ENCODE measurements around the gene DCLRE1C. TPM values are rescaled to one million over a fixed set of nuclear protein-coding genes. Genes with fewer than 3 reads are reported as not detected.
A peak's percentile ranks its signal among the peaks of the same experiment; 100 is the strongest.
"Not testable (repeated sequence)": the region's sequence is repeated elsewhere in the genome, so short reads cannot be mapped to it uniquely, and the experiment has no call there.

DCLRE1C gene
- 10 to 100 TPM; 47.1 to 47.7 TPM for total RNA-seq

DNA sequence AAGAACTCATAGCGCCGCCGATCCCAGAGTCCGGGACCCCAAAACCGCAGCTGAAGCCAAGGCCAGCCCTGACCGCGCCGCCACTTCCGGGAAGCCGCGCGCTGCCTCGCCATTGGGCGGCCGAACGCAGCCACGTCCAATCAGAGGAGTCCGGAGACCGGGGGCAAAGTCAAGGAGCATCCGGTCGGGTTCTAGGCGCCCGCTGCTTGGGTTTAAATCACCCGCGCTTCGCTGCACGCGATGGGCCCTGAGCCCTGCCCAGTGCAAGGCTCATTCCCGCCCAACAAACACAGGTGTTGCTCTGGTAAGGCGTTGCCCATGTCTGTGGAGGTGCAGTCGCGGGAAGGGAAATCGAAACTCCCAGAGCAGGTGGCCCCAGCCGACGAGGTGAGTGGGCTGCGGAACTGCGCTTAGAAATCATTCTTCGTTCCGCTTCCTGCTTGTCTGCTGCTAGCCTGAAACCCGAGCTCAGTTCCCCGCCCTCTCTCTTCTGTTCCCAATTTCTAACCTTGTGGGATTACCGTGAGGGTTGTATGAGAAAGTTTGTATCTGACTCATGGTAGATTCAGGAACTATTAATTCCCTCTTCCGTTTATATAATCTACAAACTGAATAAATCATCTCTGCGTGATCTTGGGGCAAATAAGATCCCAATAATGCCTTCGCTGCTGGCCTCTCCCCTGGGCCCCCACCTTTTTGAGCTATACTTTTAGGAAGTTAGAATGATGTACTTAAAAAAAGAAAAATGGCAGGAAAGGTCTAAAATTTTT is at the start of gene DCLRE1C:
TSS of gene DCLRE1C (minus strand) at position 96 of the 770 bp plus-strand sequence. CDS start at position 10, 86 bp downstream.
- Mint-ChIP-seq H3K27me3 (no peaks in the 10 kb centered on the region), H3K9me3 (no peaks in the 10 kb centered on the region), H3K4me3 (peak within 1 kb of the TSS; percentile 89), H3K36me3 (peaks cover 23% of the 10 kb centered on the region), H3K27ac (peak within 1 kb of the TSS; percentile 89), H3K4me1 (peaks cover 49% of the 10 kb centered on the region)
- POLR2A ChIA-PET = interaction anchor here (0.5 to 3.2 kb wide), 10 partner anchors 8 to 242 kb away, joined by 3 to 26 read pairs (median 5); partner anchors contain the start of genes CDNF, HSPA14, MSANTD7 and SUV39H2
- ATAC-seq (ENCODE audit: low read depth) (peak; percentile 95), DNase-seq (peak; percentile 93)

DNA sequence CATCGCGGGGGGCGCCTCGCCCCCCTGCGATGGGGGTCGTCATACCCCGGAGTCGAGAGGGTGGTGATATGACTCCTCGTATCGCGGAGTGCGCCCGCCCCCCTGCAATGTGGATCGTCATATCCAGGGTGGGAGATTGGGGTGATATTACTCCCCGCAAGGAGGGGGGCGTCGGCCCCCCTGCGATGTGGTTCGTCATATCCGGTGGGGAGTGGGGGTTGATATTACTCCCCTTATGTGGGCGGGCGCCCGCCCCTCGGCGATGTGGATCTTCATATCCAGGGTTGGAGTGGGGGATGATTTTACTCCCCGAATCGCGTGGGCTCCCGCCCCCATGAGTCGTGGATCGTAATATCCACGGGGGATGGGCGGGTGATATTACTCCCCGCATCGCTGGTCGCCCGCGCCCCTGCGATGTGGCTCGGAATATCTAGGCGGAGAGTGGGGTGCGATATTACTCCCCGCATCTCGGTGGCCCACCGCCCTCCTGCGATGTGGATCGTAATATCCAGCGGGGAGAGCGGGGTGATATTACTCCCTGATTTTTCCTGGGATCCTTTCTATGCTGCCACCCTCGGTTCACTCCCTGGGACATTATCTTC is 42.2 kb upstream of the DCLRE1C start:
- H3K27ac Mint-ChIP-seq = no peak overlapping the region

DNA sequence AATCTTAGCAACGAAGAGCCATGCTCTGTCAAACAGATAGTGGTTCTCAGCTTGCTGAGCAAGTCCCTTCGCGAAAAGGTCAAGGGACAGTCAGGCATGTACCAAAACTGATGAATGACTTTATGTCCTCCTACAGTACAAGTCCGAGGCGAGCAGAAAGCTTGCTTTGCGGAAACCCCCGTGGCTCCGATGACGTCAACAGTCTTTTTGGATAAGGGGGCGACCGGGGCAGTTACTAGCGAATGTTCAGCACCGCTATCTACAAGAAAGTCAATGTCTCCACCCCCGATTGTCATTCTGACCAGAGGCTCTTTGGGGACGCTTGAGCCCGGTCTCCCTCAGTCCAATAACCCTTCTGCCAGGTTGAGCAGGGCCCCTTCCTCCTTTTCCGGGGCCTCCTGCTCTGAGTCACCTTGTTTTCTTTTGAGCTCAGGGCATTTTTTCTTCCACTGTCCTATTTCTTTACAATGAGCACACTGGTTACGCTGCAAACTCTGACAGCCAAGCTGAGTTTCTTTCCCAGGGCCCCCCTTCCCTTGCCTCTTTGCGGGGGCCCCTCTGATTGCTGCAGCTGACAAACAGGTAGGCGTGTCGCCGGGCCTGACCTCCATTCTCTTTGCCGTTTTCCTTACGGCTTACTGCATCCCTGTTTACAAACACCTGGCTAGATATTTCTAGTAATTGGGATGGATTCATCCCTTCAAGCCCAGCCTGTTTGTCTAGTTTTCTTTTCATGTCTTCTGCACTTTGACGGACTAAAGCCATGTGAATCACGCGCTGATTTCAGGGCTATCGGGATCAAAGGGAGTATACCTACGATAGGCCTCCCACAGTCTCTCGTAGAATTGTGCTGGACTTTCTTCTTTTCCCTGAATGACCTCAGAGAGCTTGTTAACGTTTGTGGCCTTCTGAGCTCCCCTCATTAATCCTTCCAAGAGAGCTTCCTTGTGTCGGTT is 39.9 kb upstream of the DCLRE1C start:
- H3K27ac Mint-ChIP-seq; H3K27me3 Mint-ChIP-seq; H3K4me1 Mint-ChIP-seq; ATAC-seq (ENCODE audit: low read depth); H3K9me3 Mint-ChIP-seq; H3K4me3 Mint-ChIP-seq; POLR2A ChIA-PET; DNase-seq; H3K36me3 Mint-ChIP-seq: not testable (repeated sequence)

More for the DNA sequence above, 42.2 kb upstream of the DCLRE1C start:
- H3K36me3 Mint-ChIP-seq = no peaks in the 10 kb centered on the region
- ATAC-seq (ENCODE audit: low read depth) (no peak), DNase-seq (no peak)
- peaks cover 3% of the 10 kb centered on the region for H3K4me1 Mint-ChIP-seq
- POLR2A ChIA-PET = no interaction called here
- no peak overlapping the region for H3K4me3 Mint-ChIP-seq
- H3K9me3 Mint-ChIP-seq = no peaks in the 10 kb centered on the region
- H3K27me3 Mint-ChIP-seq = peaks cover 2% of the 10 kb centered on the region

DNA sequence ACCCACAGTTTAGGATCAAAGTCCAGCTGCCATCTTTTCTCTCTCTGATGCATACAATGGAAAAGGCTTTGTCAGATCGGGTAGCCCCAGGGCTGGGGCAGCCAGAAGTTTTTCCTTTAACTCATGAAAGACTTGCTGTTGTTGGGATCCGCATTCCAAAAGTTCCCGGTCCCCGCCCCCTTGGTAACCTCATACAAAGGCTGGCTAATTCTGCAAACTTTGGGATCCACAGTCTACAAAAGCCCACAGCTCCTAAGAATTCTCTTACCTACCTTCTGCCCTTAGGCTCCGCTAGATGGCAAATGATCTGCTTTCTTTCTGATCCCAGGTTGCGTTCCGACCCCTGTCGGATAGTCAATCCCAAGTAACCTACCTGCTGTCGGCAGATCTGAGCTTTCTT is 38.4 kb upstream of the DCLRE1C start:
- H3K27ac Mint-ChIP-seq; H3K4me3 Mint-ChIP-seq; H3K9me3 Mint-ChIP-seq; ATAC-seq (ENCODE audit: low read depth); DNase-seq; H3K4me1 Mint-ChIP-seq; POLR2A ChIA-PET; H3K27me3 Mint-ChIP-seq; H3K36me3 Mint-ChIP-seq: not testable (repeated sequence)

DNA sequence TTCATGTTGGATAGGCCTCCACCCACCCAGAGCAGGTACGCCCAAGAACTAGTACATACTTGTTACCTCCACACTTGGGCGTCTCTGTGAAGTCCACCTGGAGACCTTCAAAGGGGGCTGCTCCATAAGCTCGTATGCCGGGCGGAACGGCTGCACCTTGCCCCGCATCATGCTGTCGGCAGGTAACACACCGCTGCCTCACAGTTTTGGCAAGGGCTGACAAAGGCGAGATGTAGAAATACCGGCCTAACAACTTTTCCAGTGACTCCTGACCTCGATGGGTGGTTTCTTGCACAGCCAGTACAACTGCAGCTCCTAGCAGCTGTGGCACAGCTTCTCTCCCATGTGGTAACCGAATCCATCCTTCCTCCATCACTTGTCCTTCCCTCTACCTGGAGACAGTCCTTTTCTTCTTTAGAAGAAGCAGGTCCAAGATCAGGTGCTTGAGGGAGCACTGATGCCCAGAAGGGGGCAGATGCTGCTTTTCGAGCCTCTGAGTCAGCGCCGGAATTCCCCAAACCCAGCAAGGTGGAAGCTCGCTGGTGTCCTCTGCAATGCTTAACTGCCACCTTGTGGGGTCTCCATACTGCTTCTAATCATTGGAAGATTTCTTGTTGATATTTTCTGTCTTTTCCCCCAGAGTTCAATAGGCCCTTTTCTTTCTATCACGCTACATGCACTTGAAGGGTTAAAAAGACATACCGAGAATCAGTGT is 37.3 kb upstream of the DCLRE1C start:
- H3K4me1 Mint-ChIP-seq; DNase-seq; H3K36me3 Mint-ChIP-seq; H3K27me3 Mint-ChIP-seq; POLR2A ChIA-PET; H3K9me3 Mint-ChIP-seq; ATAC-seq (ENCODE audit: low read depth); H3K4me3 Mint-ChIP-seq; H3K27ac Mint-ChIP-seq: not testable (repeated sequence)

DNA sequence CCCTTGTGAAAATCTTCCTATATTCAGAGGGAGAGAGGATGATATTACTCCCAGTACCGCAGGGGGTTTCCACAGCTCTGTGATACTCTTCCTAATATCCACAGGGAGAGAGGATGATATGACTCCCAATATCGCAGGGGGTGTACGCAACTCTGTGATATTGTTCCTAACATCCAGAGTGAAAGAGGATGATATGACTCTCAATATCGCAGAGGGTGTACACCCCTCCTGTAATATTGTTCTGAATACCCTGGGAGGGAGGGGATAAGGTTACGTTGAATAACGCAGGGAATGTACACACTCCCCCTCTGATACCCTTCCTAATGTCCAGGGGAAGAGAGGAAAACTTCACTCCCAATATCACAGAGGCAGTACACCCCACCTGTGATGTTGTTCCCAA is 35.7 kb upstream of the DCLRE1C start:
- H3K27ac Mint-ChIP-seq; DNase-seq; H3K27me3 Mint-ChIP-seq; H3K36me3 Mint-ChIP-seq; POLR2A ChIA-PET; ATAC-seq (ENCODE audit: low read depth); H3K4me1 Mint-ChIP-seq; H3K9me3 Mint-ChIP-seq; H3K4me3 Mint-ChIP-seq: not testable (repeated sequence)

DNA sequence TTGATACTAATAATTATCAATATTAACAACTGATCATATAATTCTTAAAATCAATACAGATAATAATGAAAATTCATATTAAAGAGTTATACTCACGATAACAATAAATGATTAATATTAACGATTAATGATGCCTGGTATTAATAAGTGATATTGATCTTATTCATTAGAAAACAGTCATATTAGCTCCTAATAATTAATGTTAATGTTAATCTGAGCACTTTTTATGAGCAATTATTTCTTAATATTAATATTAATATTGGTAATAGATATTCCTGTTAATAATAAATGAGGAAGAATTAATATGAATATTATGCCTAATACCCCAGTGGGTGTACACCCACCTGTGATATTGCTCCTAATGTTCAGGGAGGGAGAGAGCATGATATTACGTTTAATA is 28.8 kb upstream of the DCLRE1C start:
- DNase-seq (no peak), ATAC-seq (ENCODE audit: low read depth) (no peak)
- Mint-ChIP-seq H3K36me3 (no peaks in the 10 kb centered on the region), H3K4me1 (no peaks in the 10 kb centered on the region), H3K9me3 (no peaks in the 10 kb centered on the region), H3K4me3 (no peak overlapping the region), H3K27me3 (no peaks in the 10 kb centered on the region), H3K27ac (no peak overlapping the region)
- POLR2A ChIA-PET = no interaction called here

DNA sequence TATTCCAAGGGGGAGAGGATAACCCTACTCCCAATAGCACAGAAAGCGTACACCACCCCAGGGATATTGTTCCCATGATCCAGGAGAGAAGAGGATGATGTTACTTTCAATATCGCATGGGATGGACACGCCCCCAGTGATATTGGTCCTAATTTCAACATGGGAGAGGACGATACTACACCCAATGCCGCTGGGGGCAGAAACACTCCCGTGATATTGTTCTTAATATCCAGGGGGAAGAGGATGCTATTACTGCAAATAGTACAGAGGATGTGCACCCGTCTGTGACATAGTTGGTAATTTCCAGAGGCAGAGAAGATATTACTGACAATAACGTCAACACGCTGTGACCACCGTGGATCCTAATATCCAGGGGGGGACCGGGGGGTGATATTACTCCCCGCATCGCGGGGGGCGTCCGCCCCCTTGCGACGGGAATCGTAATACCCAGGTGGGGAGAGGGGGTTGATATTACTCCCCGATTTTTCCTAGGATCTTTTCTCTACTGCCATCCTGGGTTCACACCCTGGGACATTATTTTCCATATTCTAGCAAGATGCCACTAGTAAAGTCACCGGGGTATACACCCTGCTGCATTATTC is 21.9 kb upstream of the DCLRE1C start:
- ATAC-seq (ENCODE audit: low read depth) (no peak), DNase-seq (no peak)
- Mint-ChIP-seq H3K4me1 (peaks cover 8% of the 10 kb centered on the region), H3K9me3 (no peaks in the 10 kb centered on the region), H3K27me3 (peaks cover 9% of the 10 kb centered on the region), H3K4me3 (no peak overlapping the region), H3K27ac (no peak overlapping the region), H3K36me3 (no peaks in the 10 kb centered on the region)
- POLR2A ChIA-PET = no interaction called here

DNA sequence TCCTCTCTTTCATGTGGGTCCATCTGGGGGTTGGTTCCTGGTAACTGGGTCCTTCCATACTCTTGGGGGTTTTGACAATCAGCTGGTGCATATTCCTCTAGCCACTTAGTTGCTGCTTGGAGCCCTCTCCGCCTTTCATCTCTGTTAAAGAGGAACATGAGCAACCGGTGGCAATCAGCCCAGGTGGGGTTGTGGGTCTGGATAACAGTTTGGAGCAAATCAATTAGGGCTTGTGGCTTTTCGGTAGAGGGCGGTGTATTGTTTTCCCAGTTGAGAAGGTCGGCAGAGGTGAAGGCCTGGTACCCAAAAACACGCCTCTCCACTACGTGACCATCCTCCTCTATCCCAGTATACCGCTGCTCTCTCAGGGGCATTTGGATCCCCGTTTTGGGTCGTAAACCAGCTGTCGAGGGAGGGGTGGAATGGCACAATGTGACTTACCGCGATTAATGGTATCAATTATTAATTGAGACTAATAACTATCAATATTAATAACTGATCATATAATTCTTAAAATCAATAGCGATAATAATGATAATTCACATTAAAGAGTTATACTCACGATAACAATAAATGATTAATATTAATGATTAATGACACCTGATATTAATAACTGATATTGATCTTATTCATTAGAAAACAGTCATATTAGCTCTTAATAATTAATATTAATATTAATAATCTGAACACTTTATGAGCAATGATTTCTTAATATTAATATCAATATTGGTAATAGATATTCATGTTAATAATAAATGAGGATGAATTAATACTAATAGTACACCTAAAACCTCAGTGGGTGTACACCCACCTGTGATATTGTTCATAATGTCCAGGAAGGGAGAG is 20.5 kb upstream of the DCLRE1C start:
- H3K27me3 Mint-ChIP-seq; DNase-seq; H3K4me3 Mint-ChIP-seq; H3K27ac Mint-ChIP-seq; ATAC-seq (ENCODE audit: low read depth); H3K4me1 Mint-ChIP-seq; H3K9me3 Mint-ChIP-seq; H3K36me3 Mint-ChIP-seq: not testable (repeated sequence)
- POLR2A ChIA-PET = interaction anchor here (0.8 kb wide), 1 partner anchor 96 kb away, joined by 3 read pairs; no protein-coding TSS in a partner anchor

DNA sequence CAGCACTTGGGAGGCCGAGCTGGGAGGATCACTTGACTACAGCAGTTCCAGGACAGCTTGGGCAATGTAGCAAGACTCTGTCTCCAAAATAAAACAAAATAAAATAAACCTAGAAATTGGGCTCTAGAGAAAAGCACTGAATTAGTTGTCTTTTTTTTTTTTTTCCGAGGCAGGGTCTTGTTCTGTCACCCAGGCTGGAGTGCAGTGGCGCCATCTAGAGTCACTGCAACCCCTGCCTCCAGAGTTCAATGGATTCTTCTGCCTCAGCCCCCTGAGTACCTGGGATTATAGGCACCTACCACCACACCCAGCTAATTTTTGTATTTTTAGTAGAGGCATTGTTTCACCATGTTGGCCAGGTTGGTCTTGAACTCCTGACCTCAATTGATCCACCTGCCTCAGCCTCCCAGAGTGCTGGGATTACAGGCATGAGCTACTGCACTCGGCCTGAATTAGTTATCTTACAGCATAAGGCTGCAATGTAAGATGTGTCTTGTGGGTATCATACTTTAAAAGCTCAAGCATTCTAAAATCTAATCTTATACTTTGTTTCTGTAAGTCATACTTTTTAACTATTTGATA is 18.1 kb upstream of the DCLRE1C start:
- Mint-ChIP-seq H3K4me3 (no peak overlapping the region), H3K36me3 (no peaks in the 10 kb centered on the region), H3K27me3 (peaks cover 9% of the 10 kb centered on the region), H3K4me1 (peaks cover 9% of the 10 kb centered on the region), H3K9me3 (no peaks in the 10 kb centered on the region), H3K27ac (no peak overlapping the region)
- peak; percentile 62 for DNase-seq
- POLR2A ChIA-PET = interaction anchor here (1.3 kb wide), 1 partner anchor 19 kb away, joined by 4 read pairs; no protein-coding TSS in a partner anchor
- no peak for ATAC-seq (ENCODE audit: low read depth)

DNA sequence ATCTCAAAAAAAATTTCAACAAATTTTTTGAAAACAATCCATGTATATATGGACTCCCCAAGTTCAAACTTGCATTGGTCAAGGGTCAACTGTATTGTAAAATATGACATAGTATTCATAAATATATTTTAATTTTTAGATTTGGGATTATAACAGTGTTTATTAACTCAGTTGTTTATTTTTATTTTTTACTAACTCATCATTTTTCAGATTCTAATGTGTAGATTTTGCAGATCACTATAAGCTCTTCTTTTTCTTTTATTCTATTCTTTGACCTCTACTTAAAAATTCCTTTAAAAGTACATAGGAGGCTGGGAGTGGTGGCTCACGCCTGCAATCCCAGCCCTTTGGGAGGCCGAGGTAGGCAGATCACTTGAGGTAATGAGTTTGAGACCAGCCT is 14.0 kb upstream of the DCLRE1C start:
- Mint-ChIP-seq H3K27me3 (no peaks in the 10 kb centered on the region), H3K36me3 (no peaks in the 10 kb centered on the region), H3K4me3 (no peak overlapping the region), H3K4me1 (peaks cover 6% of the 10 kb centered on the region), H3K27ac (no peak overlapping the region), H3K9me3 (no peaks in the 10 kb centered on the region)
- DNase-seq = no peak
- POLR2A ChIA-PET = no interaction called here
- no peak for ATAC-seq (ENCODE audit: low read depth)
